ENCODE data around the gene E2F4. TPM values are rescaled to one million over a fixed set of nuclear protein-coding genes. Genes with fewer than 3 reads are reported as not detected.
A peak's percentile ranks its signal among the peaks of the same experiment; 100 is the strongest.

The E2F4 gene
- total and polyA plus RNA-seq, 9 of the 15 experiments (the other 6 are each of a cell fraction or from before 2014, with no cell fraction given): 9.7 to 139 (median 106) TPM

DNA sequence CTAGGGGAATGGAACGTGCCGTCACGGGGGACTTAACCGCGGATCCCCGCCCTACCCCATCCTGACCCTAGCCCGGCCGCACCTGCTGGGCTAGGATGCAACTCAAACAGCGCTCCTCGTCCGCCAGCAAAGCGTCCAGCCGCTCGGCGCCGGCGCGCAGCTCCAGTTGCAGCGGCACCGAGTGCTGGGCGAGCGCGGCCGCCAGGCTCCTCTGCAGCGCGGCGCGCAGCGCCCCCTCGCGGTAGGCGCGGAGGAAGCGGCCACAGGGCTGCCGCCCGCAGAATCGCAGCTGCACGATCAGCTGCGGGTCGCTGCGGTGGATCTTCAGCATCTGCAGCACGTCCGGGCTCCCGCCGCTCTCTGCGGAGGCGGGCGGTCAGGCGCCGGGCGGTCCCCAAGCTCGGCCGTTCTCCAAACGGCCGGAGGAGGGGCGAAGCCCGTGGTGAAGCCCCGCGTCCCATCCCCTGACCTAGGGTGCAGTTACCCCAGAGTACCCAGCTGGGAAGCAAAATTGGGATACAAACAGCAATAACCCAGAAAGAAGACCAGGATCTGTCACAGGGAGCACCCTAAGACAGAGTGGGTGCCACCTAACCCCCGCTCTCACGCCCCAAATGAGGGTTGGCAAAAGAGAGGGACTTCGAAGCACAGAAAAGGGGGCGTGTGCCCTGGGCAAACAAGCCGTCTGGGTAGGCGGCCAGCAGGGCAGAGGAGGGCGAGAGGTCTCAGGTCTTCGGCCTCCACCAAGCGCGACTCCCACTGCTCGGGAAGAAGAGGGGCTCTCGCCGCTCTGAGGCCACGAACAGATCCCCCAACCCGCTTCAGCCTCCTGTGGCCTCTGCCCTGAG lies 36.4 kb upstream of the E2F4 start (continued):
- TF ChIP-seq, protein P1, sequence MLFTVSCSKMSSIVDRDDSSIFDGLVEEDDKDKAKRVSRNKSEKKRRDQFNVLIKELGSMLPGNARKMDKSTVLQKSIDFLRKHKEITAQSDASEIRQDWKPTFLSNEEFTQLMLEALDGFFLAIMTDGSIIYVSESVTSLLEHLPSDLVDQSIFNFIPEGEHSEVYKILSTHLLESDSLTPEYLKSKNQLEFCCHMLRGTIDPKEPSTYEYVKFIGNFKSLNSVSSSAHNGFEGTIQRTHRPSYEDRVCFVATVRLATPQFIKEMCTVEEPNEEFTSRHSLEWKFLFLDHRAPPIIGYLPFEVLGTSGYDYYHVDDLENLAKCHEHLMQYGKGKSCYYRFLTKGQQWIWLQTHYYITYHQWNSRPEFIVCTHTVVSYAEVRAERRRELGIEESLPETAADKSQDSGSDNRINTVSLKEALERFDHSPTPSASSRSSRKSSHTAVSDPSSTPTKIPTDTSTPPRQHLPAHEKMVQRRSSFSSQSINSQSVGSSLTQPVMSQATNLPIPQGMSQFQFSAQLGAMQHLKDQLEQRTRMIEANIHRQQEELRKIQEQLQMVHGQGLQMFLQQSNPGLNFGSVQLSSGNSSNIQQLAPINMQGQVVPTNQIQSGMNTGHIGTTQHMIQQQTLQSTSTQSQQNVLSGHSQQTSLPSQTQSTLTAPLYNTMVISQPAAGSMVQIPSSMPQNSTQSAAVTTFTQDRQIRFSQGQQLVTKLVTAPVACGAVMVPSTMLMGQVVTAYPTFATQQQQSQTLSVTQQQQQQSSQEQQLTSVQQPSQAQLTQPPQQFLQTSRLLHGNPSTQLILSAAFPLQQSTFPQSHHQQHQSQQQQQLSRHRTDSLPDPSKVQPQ (CRISPR knock-in tag; IDR thresholded peaks at IDR 0.05; ENCODE audit: borderline replicate concordance): no peak
- no peak for TF ChIP-seq MCM5 (IDR thresholded peaks at IDR 0.05; ENCODE audit: low read depth)
- TF ChIP-seq ZZZ3 (IDR thresholded peaks at IDR 0.05): no peak
- no peak for TF ChIP-seq IFI16 (CRISPR knock-in tag; IDR thresholded peaks at IDR 0.05)
- TF ChIP-seq, protein P2, sequence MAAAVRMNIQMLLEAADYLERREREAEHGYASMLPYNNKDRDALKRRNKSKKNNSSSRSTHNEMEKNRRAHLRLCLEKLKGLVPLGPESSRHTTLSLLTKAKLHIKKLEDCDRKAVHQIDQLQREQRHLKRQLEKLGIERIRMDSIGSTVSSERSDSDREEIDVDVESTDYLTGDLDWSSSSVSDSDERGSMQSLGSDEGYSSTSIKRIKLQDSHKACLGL (CRISPR knock-in tag; IDR thresholded peaks at IDR 0.05; ENCODE audit: borderline replicate concordance, poor library complexity, severe bottlenecking): no peak
- TF ChIP-seq FOXP1 (CRISPR knock-in tag; IDR thresholded peaks at IDR 0.05): 0 out of 2 replicates have a peak, but pooled peaks have one; percentile 35
- no peak for TF ChIP-seq POLR2B (IDR thresholded peaks at IDR 0.05; ENCODE audit: low read depth, partially characterized antibody)
- TF ChIP-seq ETV6 (IDR thresholded peaks at IDR 0.05; ENCODE audit: borderline replicate concordance in 1 of 2, low read depth in 2 of 2, low read length in 1 of 2): no peak
- no peak for TF ChIP-seq ETV6 (CRISPR knock-in tag; IDR thresholded peaks at IDR 0.05; ENCODE audit: borderline replicate concordance)
- no peak for TF ChIP-seq KDM1A (IDR thresholded peaks at IDR 0.05)
- TF ChIP-seq RBM25 (IDR thresholded peaks at IDR 0.05; ENCODE audit: low read depth, low read length, severe bottlenecking): peak; percentile 58
- TF ChIP-seq, protein P3, sequence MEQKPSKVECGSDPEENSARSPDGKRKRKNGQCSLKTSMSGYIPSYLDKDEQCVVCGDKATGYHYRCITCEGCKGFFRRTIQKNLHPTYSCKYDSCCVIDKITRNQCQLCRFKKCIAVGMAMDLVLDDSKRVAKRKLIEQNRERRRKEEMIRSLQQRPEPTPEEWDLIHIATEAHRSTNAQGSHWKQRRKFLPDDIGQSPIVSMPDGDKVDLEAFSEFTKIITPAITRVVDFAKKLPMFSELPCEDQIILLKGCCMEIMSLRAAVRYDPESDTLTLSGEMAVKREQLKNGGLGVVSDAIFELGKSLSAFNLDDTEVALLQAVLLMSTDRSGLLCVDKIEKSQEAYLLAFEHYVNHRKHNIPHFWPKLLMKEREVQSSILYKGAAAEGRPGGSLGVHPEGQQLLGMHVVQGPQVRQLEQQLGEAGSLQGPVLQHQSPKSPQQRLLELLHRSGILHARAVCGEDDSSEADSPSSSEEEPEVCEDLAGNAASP (IDR thresholded peaks at IDR 0.05): no peak
- TF ChIP-seq, protein P4, sequence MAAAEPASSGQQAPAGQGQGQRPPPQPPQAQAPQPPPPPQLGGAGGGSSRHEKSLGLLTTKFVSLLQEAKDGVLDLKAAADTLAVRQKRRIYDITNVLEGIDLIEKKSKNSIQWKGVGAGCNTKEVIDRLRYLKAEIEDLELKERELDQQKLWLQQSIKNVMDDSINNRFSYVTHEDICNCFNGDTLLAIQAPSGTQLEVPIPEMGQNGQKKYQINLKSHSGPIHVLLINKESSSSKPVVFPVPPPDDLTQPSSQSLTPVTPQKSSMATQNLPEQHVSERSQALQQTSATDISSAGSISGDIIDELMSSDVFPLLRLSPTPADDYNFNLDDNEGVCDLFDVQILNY (CRISPR knock-in tag; IDR thresholded peaks at IDR 0.05): no peak
- peak; percentile 53 for TF ChIP-seq MYC (IDR thresholded peaks at IDR 0.05; ENCODE audit: low read depth, low read length)
- no peak for TF ChIP-seq MYC (CRISPR knock-in tag; IDR thresholded peaks at IDR 0.05; ENCODE audit: borderline replicate concordance, low read depth)
- TF ChIP-seq TBL1XR1 (IDR thresholded peaks at IDR 0.05; ENCODE audit: low read length in 2 of 2): no peak
- TF ChIP-seq ELF1 (tag; IDR thresholded peaks at IDR 0.05): no peak
